HG03460 (cell line): Measurements from ENCODE around the gene PMM1.
"Not testable (repeated sequence)": the region's sequence is repeated elsewhere in the genome, so short reads cannot be mapped to it uniquely, and the experiment has no call there.

Source experiments
- ATAC-seq: cut with Tn5 transposase; IDR thresholded peaks from one replicate; pipeline ENCODE4 v1.9.1; 2021; ENCODE audit not compliant: unreplicated experiment

Gene PMM1

GRCh38 chr22:41597635-41597953, 8.0 kb upstream of the PMM1 start:
- ATAC-seq, result no peak

- ATAC-seq, result no peak
Measured at GRCh38 chr22:41596776-41597634, 7.4 kb upstream of the PMM1 start.

GRCh38 chr22:41595703-41596102, 6.1 kb upstream of the PMM1 start:
- no peak for ATAC-seq

- ATAC-seq, result not testable (repeated sequence)
Measured at GRCh38 chr22:41593336-41593960, 3.8 kb upstream of the PMM1 start.

GRCh38 chr22:41587347-41587723, 2.3 kb downstream of the PMM1 start:
- ATAC-seq, result no peak

DNA sequence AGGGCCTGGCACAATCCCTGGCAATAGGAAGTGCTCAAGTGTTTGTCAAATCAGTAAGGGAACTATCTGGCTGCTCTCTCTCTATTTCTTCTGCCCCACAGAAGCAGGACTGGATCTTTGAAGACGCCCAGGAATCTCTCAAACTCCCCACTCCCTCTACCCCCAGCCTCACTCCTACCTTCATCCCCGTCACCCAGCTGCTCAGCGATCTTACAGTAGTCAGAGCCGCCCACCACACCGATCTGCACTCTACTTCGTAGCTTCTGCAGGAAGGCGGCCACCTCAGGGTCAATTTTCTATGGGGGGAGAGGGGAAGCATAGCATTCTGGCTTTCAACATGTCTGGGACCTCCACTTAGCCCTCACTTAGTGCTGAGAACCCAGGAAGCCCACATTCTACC, 3.7 kb downstream of the PMM1 start:
- ATAC-seq, result no peak

- no peak for ATAC-seq
Measured at GRCh38 chr22:41584881-41585280, 4.8 kb downstream of the PMM1 start.

- no peak for ATAC-seq
Measured at GRCh38 chr22:41582694-41583093, 6.9 kb downstream of the PMM1 start.

GRCh38 chr22:41579997-41580355, 9.7 kb downstream of the PMM1 start:
- ATAC-seq, result no peak

DNA sequence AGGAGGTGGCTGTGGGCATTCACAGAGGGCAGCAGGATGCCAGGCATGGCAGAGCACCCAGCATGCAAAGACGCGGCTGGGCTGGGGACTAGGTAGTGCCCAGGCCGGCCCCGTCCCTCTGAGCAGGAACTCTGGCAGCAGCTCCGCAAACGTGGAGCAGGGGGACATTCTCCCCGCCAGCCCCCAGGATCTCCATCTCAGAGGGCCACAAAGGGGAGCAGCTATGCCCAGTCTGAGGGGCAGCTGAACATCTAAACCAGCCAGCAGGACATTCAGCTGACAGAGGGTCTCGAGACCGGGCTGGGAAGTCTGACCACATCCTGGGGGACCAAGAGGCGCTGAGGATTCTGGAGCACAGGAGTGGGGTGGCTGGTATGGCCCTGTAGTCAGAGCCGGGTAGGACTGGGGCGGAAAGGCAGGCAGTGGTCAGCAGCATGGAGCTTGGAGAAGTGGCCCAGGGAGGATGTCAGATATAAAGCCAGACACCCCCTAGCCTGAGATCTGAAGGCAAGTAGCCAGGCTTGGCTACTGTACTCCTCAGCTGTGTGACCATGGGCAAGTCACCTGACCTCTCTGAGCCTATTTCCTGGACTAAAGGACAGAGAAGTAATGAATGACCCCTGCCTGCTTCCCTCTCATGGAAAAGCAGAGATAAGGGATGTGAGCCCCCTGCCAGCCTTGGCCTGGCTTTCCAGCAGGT, 10.2 kb downstream of the PMM1 start:
- no peak for ATAC-seq

DNA sequence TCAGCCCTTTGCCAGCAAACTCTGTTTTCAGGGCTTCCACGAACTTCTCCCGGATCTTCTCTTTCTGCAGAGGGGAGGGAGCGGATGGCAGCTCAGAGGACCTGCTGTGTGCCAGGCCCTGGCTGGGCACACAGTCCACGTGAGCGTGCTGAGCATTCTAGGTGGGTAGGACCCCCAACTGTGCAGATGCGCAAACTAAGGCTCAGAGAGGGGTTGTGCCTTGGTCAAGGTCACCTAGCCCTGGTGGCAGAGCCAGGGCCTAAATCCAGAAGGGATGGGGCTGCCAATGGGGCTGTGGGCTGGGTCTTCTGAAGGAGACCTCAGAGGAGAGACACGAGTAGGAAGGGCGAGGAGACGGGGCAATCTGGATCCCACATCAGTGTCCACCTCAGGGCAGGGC, 10.8 kb downstream of the PMM1 start:
- no peak for ATAC-seq

DNA sequence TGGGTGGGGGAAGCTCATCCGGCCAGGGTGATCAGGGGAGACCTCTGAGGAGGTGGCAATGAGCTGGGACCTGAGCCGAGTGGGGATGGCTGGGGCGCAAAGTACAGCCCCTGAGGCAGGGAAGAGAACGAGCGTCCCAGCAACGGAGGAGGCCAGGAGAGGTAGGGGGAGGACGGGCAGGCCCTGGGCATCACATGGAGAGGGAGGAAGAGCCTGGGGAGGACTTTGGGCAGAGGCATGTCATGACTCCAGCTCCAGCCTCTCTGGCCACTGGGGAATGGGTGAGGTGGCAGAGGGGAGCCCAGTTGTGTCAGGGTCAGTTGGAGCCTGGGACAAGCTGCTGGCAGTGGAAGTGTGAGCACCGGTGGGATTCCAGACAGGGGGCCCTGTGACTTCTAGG, 11.5 kb downstream of the PMM1 start:
- ATAC-seq, result no peak

DNA sequence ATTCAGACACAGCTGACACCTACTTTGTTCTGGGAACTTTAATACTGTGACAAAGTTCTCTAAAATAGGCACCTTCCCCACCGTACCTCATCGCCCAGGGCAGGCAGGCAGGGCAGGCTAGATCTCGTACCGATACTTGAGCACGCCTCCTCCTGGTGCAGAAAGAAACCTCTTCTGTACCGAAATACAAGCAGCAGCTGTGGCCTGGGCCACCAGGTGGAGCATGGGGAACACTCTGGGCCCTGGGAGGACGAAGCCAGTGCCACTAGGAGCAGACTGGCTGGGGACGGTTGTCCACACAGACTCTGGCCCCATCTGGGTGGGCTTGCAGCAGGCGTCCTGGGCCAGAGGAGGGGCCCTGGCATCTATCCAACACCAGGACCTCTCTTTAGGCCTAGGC, 12.8 kb downstream of the PMM1 start:
- no peak for ATAC-seq

DNA sequence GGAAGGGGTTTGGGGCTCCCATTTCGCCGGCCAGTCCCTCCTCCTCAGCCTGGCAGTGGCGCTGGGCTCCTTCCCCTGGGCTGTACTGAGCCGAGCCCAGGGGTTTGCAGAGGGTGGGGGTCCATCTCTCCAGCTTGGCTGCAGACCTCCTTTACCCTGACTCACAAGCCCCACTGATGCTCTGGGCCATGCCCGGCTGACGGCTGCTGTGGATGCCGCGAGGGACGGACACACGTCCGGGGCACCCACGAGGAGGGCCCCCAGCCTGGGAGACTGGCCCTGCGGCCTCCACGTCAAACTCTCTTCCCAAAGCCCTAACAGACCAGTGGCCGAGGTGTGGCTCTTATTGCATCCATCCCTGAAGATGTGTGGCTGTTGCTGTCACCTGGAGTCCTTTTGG, 14.1 kb downstream of the PMM1 start:
- no peak for ATAC-seq

DNA sequence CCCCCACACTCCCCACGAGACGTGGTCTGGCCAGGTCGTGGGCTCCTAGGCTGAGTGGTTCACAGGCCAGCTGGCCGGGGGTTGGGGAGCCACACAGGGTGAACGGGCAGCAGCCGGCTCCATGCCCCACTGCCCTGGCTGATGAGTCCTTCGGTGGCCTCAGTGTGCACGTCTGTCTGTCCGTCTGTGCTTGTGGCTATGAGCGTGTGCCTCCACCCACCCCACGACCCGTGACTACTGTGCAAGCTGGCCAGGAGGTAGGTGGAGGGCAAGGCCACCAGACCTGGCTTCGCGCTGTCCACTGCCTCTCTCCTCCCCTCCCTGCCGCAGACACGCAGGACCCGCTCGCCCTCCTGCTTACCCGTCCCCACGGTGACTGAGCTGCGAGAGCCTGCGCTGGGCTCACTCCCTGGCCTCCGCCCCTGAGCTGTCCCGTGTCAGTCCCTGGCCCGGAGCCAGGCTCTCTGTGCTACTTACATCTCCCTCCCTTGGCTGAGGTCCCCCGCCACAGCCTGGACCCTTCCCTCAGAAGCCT, 14.7 kb downstream of the PMM1 start:
- ATAC-seq, result no peak

DNA sequence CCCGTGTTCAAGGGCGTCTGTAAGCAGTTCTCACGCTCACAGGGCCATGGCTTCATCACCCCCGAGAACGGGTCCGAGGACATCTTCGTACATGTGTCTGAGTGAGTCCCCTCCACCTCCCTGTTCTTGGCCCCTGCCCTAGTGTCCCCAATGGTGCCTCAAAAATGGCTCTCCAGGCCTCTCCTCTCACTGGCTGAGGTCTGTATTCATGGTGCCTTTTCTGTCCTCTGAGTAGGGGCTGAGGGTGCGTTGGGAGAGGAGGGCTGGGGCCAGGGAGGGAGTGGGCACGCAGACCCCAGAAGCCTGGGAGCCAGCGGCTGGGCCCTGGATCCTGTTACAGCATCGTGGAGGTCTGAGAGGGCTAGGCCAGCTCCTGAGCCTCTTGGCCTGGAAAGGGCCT, 16.0 kb downstream of the PMM1 start:
- ATAC-seq, result no peak

- not testable (repeated sequence) for ATAC-seq
Measured at GRCh38 chr22:41572305-41572704, 17.3 kb downstream of the PMM1 start.

- ATAC-seq, result no peak
Measured at GRCh38 chr22:41571786-41572185, 17.9 kb downstream of the PMM1 start.

DNA sequence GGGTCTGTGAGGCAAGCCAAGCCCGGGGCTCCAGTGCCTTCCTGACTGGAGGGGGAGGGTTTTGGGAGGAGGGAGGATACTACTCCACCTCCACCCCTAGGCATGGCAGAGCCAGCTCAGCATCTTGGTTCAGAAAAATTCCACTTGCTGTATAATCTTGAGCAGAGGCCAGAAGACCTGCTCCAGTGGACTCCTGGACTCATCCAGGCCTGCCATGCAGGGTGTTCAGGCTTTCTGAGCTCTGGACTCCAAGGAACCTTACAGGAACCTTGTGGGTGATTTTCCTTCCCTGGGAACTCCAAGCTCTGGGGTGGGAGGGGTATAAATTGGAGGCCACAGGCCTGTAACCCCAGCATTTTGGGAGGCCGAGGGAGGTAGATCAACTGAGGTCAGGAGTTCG, 19.4 kb downstream of the PMM1 start:
- ATAC-seq, result no peak

DNA sequence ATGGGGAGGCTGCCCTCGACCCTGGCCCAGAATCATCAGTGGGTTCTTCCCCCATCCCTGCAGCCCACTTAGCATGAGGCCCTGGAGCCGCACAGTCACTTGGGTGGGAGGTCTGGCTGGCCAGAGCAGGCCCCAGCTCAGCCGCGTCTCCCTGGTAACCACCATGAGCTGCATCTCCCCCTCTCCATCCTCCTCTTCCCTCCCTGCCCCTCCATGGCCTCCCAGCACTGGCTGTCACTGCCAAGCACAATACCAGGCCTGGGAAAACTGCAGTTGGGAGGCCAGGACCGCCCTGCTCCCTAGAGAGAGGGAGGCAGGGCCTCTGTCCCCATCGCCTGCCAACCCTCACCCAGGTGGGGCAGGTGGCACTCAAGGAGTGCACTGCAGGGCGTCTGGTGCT, 20.8 kb downstream of the PMM1 start:
- ATAC-seq, result no peak

DNA sequence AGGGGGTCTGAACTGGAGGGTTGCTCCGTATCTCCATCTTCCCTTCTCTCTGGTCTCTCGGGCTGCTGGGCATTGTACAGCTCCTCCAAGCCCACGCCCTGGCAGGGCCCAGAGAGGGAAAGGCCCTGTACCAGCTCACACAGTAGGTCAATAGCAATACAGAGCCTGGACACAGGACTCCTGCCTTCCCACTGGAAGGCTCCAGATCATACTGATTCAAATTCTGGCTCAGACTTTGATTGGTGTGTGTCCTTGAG, 22.2 kb downstream of the PMM1 start:
- ATAC-seq, result no peak

DNA sequence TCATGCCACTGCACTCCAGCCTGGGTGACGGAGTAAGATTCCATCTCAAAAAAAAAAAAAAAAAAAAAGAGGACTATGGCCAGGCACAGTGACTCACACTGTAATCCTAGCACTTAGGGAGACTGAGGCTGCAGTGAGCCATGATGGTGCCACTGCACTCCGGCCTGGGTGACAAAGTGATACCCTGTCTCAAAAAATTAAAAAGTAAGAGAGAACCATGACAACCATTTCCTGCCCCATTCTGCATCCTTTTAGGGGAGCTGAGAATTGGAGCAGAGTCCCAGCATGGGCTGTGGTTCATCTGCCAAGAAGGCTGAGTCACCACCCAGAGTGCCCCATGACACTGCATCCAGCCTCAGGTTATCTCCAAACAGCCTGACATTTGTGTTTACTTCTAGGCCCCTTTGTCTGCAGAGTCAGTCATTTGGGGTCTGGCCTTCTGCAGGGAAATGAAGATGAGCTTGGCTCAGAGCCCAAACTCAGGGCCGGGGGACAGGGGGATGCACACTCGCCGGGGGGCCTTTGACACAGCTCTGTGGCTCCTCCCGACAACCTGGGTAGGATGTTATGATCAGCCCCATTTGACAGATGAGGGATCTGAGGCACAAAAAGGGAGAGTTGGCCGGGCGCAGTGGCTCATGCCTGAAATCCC, 24.1 kb downstream of the PMM1 start:
- ATAC-seq, result no peak
